NCI-H1436 (cell line): ENCODE data around the gene COL20A1.
"Not testable (repeated sequence)": the region's sequence is repeated elsewhere in the genome, so short reads cannot be mapped to it uniquely, and the experiment has no call there.

Source experiments
- DNase-seq: peaks from one replicate; lab custom pipeline; 2025; lab: John Stamatoyannopoulos, UW

COL20A1 gene

DNA sequence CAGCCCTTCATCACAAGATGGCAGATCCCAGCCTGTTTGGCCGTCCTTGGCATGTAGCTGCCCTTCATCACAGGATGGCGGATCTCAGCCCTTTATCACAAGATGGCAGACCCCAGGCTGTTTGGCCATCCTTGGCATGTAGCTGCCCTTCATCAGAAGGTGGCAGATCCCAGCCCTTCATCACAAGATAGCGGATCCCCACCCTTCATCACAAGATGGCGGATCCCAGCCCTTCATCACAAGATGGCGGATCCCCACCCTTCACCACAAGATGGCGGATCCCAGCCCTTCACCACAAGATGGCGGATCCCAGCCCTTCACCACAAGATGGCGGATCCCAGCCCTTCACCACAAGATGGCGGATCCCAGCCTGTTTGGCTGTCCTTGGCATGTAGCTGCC lies 42.1 kb downstream of the COL20A1 start:
- not testable (repeated sequence) for DNase-seq

GRCh38 chr20:63335711-63336110 lies 42.7 kb downstream of the COL20A1 start:
- DNase-seq, result no peak

GRCh38 chr20:63336232-63336752 lies 43.3 kb downstream of the COL20A1 start:
- DNase-seq, result no peak

DNA sequence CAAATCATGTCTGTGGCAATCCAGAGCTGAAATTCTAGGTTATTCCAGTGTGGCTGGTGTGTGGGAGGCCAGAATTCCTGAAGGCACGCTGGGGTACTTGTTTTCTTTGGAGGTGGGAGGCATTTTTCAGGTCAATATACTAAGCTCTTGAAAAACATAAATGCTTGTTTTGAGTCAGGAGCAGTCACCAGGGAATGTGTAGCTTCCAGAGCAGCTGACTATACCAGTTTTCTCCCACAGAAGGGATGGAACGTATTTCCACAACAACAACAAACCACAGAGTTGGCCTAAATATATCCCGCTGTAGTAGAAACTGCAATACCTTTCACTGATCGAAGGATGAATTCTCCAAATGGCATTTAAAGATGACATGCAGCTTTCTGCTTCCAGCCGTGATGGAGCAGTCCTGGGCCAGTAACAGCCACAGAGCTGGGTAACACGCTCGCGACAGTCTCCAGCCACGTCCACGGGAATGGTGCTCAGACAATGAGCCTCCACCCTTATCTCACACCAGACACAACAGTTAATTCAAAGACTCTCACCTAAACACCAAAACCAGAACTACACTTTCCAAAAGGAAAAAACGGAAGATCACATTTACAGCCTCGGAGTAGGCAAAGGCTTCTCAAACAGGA lies 44.9 kb downstream of the COL20A1 start:
- no peak for DNase-seq

GRCh38 chr20:63339154-63340094 lies 46.4 kb downstream of the COL20A1 start:
- DNase-seq, result not testable (repeated sequence)

DNA sequence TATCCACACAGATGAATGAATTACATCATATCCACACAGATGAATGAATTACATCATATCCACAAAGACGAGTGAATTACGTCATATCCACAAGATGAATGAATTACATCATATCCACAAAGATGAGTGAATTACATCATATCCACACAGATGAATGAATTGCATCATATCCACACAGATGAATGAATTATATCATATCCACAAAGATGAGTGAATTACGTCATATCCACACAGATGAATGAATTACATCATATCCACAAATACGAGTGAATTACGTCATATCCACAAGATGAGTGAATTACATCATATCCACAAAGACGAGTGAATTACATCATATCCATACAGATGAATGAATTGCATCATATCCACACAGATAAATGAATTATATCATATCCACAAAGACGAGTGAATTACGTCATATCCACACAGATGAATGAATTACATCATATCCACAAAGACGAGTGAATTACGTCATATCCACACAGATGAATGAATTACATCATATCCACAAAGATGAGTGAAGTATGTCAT lies 47.2 kb downstream of the COL20A1 start:
- not testable (repeated sequence) for DNase-seq

DNA sequence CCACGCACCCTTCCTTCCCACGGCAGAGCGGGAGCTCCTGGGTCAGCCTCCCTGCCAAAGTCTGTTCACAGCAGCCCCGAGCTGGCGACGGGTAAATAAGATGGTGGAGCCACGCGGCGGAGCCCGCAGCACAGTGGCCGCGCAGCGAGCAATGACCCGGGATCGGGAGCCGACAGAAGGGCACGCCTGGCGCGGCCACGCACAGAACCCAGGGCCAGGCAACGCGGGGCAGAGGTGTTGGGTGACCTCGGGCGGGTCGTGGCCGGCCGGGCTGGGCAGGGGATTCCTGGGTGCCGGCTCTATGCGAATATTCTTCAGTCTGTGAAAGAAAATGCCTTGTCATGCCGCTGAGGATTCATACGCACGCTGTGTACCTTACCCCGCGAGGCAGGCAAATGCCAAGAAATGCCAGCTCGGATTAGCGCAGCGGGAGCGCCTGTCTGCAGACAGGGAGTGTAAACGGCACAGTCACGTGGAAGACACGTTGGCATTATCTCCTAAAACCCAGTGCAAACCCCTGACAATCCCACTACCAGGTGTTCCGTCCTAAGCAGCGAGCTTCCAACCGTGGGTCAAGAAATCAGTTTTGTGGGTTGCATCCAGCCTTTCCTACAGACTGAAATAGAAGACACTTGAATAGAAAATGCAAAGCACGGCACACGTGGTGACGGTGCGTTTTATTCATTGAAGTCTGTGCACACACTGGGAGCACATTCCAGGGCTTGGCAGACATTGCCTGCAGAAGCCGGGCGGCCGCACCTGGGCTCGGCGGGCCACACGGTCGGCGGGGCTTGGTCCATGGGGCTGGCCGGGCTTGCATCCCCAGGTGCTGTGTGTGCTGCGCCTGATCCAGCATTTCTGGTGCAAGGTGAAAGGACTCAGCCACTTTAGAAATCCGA lies 49.8 kb downstream of the COL20A1 start:
- no peak for DNase-seq

- no peak for DNase-seq
Measured at GRCh38 chr20:63343460-63344445, 50.8 kb downstream of the COL20A1 start.

DNA sequence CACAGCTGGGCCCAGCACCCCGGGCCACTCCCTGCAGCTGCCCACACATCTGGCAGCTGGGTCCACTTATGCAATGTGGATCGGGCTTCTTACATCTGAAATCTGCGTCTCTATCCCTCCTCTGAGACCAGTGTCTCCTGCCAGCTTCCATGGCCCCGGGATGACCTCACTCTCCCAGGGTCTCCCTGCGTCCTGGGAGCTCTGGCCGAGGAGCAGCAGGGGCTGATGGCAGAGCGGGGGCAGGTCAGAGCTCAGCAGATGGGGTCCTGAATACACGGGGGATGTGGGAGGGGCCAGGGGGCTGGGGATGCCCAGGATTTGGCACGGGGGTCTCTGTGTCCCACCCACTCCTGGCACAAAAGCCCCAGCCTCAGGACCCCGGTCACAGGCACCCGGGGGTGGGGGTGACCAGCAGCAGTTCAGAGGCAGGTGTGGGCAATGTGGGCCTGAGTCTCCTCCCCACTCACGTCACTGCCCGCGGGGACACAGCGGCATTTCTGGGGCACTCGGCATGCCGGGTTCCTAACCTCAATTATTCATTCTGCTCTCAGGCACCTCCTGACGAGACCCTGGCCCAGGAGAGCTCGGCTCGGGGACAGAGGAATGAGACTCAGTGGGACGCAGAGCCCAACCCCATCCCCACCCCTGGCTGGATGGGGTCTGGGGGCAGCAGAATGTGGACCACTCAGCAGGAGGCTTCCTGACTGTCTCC lies 51.8 kb downstream of the COL20A1 start:
- DNase-seq, result no peak

DNA sequence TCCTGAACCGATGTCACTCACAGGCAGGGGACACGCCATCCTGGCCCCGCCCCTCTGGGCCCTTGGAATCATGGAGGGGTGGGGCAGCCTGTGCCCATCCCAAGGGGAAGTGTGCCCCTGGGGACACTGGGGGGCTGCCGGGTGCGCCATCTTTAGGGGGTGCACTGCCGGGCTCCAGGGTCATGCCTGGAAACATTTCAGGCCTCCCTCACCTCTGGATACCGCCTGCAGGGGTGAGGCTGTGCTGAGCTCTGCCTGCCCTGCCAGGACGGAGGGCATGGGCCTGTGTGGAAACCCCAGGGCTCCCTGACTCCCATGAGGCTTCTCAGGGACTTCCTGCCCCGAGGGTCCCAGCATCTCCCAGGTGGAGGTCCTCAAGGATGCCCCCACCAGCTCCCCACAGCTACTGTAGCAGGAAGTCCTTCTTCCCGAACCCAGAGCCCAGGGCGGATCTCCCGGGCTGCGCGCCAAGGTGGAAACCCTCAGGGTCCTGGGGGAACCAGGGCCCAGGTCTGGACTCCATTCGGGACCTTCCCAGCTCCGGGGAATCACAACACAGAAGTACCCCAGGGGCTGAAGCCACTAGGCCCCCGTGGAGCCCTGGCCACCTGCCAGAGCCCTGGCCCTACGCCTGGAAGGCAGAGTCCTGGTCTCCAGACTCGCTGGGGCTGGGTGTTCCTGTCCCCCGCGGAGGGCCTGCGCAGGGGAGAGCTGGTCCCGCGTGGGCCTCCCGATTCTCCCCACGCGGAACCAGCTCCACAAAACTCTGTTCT lies 52.5 kb downstream of the COL20A1 start:
- DNase-seq, result no peak

- DNase-seq, result no peak
Measured at GRCh38 chr20:63346131-63347080, 53.4 kb downstream of the COL20A1 start.

GRCh38 chr20:63347081-63347741 lies 54.2 kb downstream of the COL20A1 start:
- no peak for DNase-seq

DNA sequence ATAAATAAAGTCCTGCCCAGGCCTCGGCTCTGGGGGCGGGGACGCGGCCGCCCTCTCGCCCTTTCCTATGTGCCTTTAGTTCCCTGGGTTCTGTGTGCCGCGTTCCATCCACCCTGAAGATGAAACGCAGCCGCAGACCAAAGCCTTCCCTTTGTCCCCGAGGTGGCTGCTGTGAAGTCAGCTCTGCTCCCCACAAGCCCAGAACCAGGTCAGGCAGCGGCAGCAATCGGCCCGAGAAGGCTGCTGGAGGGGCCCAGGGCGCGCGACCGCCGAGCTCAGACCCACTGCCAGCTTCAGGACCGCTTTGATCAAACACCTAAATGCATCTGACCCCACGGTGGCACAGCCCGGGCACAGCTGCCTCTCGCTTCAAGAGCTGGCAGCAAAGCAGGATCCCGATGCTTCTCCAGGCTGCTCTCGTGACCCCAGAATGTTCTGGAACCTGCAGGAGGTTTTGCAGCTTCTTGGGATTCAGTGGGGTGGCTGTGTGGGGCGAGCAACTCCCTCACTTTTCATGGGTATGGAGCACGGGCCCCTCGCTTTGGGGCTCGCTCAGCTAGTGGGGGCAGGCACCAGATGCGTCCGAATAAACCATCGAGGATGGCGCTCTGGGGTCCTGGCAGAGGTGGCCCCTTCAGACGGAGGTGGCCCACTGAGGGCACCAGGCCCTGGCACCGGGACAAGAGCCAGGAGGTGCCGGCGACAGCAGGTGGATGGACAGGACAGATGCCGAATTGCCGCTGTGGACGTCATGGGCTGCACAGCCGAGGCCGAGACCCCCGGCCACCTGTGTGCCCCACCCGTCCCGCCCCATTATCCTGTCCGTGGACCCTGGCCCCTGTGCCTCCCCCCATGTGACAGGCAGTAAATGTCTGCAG lies 55.2 kb downstream of the COL20A1 start:
- no peak for DNase-seq

DNA sequence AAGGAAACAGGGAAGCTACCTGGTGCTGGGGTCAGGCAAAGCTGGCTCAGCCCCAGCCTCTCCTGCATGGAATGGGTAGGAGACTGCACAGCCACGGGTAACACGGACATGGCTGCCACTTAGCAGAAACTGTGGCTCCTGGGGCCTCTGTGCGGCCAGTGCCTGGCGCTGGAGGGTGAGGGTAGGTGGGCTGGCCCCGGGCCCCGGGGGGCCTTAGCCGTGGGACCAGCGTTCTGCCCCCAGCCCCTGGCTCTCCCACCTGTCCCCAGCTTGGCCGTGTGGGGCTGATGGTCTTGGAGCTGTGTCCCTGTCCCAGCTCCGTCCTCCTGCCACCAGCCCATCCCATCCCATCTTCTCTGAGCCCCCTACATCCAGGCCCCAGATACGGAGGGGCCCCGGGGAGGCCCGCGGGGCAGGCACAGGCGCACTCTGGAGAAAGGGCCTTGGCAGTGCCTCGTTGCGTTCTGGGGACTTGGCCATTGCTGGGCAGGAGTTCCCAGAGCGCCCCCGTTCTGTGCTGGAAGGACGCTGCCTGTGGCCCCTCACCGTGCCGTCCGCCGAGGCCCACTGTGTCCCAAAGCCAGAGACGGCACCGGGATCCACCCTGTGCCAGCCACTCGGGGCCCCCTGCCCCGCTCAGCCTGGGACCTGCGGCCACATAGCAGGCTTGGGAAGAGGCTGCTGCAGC lies 56.0 kb downstream of the COL20A1 start:
- no peak for DNase-seq

GRCh38 chr20:63349516-63349895 lies 56.5 kb downstream of the COL20A1 start:
- no peak for DNase-seq

DNA sequence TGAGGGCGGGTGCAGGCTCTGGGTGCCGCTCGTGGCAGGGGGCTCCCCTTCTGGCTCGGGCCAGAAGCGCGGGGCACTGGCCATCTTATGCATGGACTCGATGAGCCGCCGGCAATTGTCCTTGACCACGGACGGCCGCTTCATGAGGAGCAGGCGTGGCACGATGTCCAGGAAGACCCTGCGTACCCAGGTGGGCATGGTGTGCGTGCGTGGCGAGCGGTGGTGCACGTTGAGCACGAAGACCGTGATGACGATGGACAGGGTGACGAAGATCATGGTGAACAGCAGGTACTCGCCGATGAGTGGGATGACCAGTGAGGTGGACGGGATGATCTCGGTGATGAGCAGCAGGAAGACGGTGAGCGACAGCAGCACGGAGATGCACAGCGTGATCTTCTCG lies 57.2 kb downstream of the COL20A1 start:
- DNase-seq, result no peak
